Measurements from ENCODE around the gene DAB2IP.

The DAB2IP gene

GRCh38 chr9:121645003-121645402 lies 6.4 kb upstream of the DAB2IP start:
- no peak for DNase-seq (ENCODE audit: low spot score)

- no peak for DNase-seq (ENCODE audit: low spot score)
Measured at GRCh38 chr9:121645853-121646807, 5.3 kb upstream of the DAB2IP start.

- no peak for DNase-seq (ENCODE audit: low spot score)
Measured at GRCh38 chr9:121646992-121647391, 4.4 kb upstream of the DAB2IP start.

GRCh38 chr9:121648172-121648571 lies 3.3 kb upstream of the DAB2IP start:
- no peak for DNase-seq (ENCODE audit: low spot score)

GRCh38 chr9:121648799-121649198 lies 2.6 kb upstream of the DAB2IP start:
- no peak for DNase-seq (ENCODE audit: low spot score)

GRCh38 chr9:121649476-121650216 lies 1.8 kb upstream of the DAB2IP start:
- DNase-seq (ENCODE audit: low spot score): no peak

- no peak for DNase-seq (ENCODE audit: low spot score)
Measured at GRCh38 chr9:121650217-121651007, 1.0 kb upstream of the DAB2IP start.

GRCh38 chr9:121651008-121651294 lies 483 bp upstream of the DAB2IP start:
- DNase-seq (ENCODE audit: low spot score): no peak

- DNase-seq (ENCODE audit: low spot score): no peak
Measured at GRCh38 chr9:121652021-121652837, 795 bp downstream of the DAB2IP start.

GRCh38 chr9:121652838-121653231 lies 1.4 kb downstream of the DAB2IP start:
- no peak for DNase-seq (ENCODE audit: low spot score)

- no peak for DNase-seq (ENCODE audit: low spot score)
Measured at GRCh38 chr9:121654499-121655140, 3.2 kb downstream of the DAB2IP start.

GRCh38 chr9:121655231-121655755 lies 3.9 kb downstream of the DAB2IP start:
- DNase-seq (ENCODE audit: low spot score): no peak

GRCh38 chr9:121656941-121657470 lies 5.6 kb downstream of the DAB2IP start:
- no peak for DNase-seq (ENCODE audit: low spot score)

GRCh38 chr9:121658166-121658565 lies 6.7 kb downstream of the DAB2IP start:
- no peak for DNase-seq (ENCODE audit: low spot score)

- no peak for DNase-seq (ENCODE audit: low spot score)
Measured at GRCh38 chr9:121658591-121658990, 7.2 kb downstream of the DAB2IP start.

GRCh38 chr9:121660367-121660766 lies 8.9 kb downstream of the DAB2IP start:
- DNase-seq (ENCODE audit: low spot score): no peak

- no peak for DNase-seq (ENCODE audit: low spot score)
Measured at GRCh38 chr9:121660876-121661275, 9.4 kb downstream of the DAB2IP start.

- DNase-seq (ENCODE audit: low spot score): no peak
Measured at GRCh38 chr9:121661328-121661727, 9.9 kb downstream of the DAB2IP start.

- no peak for DNase-seq (ENCODE audit: low spot score)
Measured at GRCh38 chr9:121662359-121662758, 10.9 kb downstream of the DAB2IP start.

GRCh38 chr9:121662891-121663580 lies 11.6 kb downstream of the DAB2IP start:
- no peak for DNase-seq (ENCODE audit: low spot score)
